WTC11 (cell line): ENCODE measurements around the gene FANCC. TPM values are rescaled to one million over a fixed set of nuclear protein-coding genes. Genes with fewer than 3 reads are reported as not detected.

ENCODE experiments used
- ATAC-seq: fragments of 200-7000 bp; cut with Tn5 transposase; 2 replicates; pipeline ENCODE4 v1.10.0; 2021; ENCODE audit warnings: mild to moderate bottlenecking, moderate library complexity
- CTCF ChIA-PET: fragments of 300-600 bp; sonication (Branson Sonifier 250); formaldehyde crosslinking; loops from one replicate; lab custom pipeline; 2021; ENCODE audit warnings: antibody characterized with exemption; lab: Charles Lee
- POLR2A ChIA-PET: fragments of 350-600 bp; sonication (Branson Sonifier 250); formaldehyde crosslinking; loops from one replicate; lab custom pipeline; 2021; ENCODE audit warnings: antibody characterized with exemption; lab: Charles Lee
- DNase-seq: peaks from one replicate; pipeline ENCODE4 v3.0.0; 2021; ENCODE audit warnings: low spot score
- H3K27ac Mint-ChIP-seq: 2 replicates; pipeline ENCODE4 v1.8.0; 2021; ENCODE audit warnings: mixed read lengths
- H3K27me3 Mint-ChIP-seq: 2 replicates; pipeline ENCODE4 v1.8.0; 2021; ENCODE audit warnings: low read depth, mild to moderate bottlenecking, moderate library complexity, mixed read lengths
- H3K36me3 Mint-ChIP-seq: 2 replicates; pipeline ENCODE4 v1.8.0; 2021; ENCODE audit warnings: mixed read lengths
- H3K4me1 Mint-ChIP-seq: 2 replicates; pipeline ENCODE4 v1.8.0; 2022; ENCODE audit warnings: mixed read lengths
- H3K4me3 Mint-ChIP-seq: 2 replicates; pipeline ENCODE4 v1.8.0; 2021; ENCODE audit warnings: mild to moderate bottlenecking, moderate library complexity, mixed read lengths
- H3K9me3 Mint-ChIP-seq: 2 replicates; pipeline ENCODE4 v1.8.0; 2021; ENCODE audit warnings: mixed read lengths
- CREB1 ChIP-seq: sonication (generic); formaldehyde crosslinking; IDR thresholded peaks from 2 replicates; pipeline ENCODE4 v1.8.0; 2023; ENCODE audit warnings: mild to moderate bottlenecking, missing genetic modification reagents
- CTCF ChIP-seq: fragments of 200-600 bp; IDR thresholded peaks from 2 replicates; pipeline ENCODE4 v1.8.0; 2022; ENCODE audit warnings: antibody characterized with exemption
- E2F5 ChIP-seq: sonication (generic); formaldehyde crosslinking; IDR thresholded peaks from 2 replicates; pipeline ENCODE4 v1.8.1; 2022; ENCODE audit warnings: mild to moderate bottlenecking, moderate library complexity, missing genetic modification reagents
- ELF4 ChIP-seq: sonication (generic); formaldehyde crosslinking; IDR thresholded peaks from 2 replicates; pipeline ENCODE4 v1.8.1; 2022; ENCODE audit warnings: low read depth, mild to moderate bottlenecking, moderate library complexity, missing genetic modification reagents
- EMX1 ChIP-seq: fragments of 250-450 bp; sonication (Bioruptor Pico); IDR thresholded peaks from 2 replicates; pipeline ENCODE4 v1.8.0; 2021; ENCODE audit warnings: mild to moderate bottlenecking
- FOXJ3 ChIP-seq: sonication (generic); formaldehyde crosslinking; IDR thresholded peaks from 2 replicates; pipeline ENCODE4 v1.9.0; 2021; ENCODE audit warnings: missing genetic modification reagents, mild to moderate bottlenecking, borderline replicate concordance
- FOXK1 ChIP-seq: sonication (generic); formaldehyde crosslinking; IDR thresholded peaks from 2 replicates; pipeline ENCODE4 v1.8.0; 2022; ENCODE audit warnings: mild to moderate bottlenecking, moderate library complexity, missing genetic modification reagents
- FOXP1 ChIP-seq: sonication (generic); formaldehyde crosslinking; IDR thresholded peaks from 2 replicates; pipeline ENCODE4 v1.8.0; 2022; ENCODE audit warnings: missing genetic modification reagents, mild to moderate bottlenecking, moderate library complexity, borderline replicate concordance
- GRHL2 ChIP-seq: fragments of 250-450 bp; sonication (Bioruptor Pico); IDR thresholded peaks from 2 replicates; pipeline ENCODE4 v1.8.0; 2022; ENCODE audit warnings: mild to moderate bottlenecking, moderate library complexity; ENCODE audit not compliant: insufficient replicate concordance, severe bottlenecking
- IRF2 ChIP-seq: sonication (generic); formaldehyde crosslinking; IDR thresholded peaks from 2 replicates; pipeline ENCODE4 v1.8.0; 2022; ENCODE audit warnings: low read depth, missing genetic modification reagents, borderline replicate concordance
- JAZF1 ChIP-seq: fragments of 250-450 bp; sonication (Bioruptor Pico); IDR thresholded peaks from 2 replicates; pipeline ENCODE4 v1.9.0; 2021; ENCODE audit warnings: moderate library complexity, mild to moderate bottlenecking, inconsistent platforms
- MYBL2 ChIP-seq: sonication (generic); formaldehyde crosslinking; IDR thresholded peaks from 2 replicates; pipeline ENCODE4 v1.8.1; 2023; ENCODE audit warnings: mild to moderate bottlenecking, moderate library complexity, missing genetic modification reagents
- NFATC4 ChIP-seq: fragments of 250-450 bp; sonication (Bioruptor Pico); IDR thresholded peaks from 2 replicates; pipeline ENCODE4 v1.9.0; 2021; ENCODE audit warnings: mild to moderate bottlenecking
- NFYB ChIP-seq: sonication (generic); formaldehyde crosslinking; conservative IDR thresholded peaks from 2 replicates; pipeline ENCODE4 v1.8.0; 2022; ENCODE audit warnings: low read depth, missing genetic modification reagents
- NR2C2 ChIP-seq: sonication (generic); formaldehyde crosslinking; IDR thresholded peaks from 2 replicates; pipeline ENCODE4 v1.8.0; 2022; ENCODE audit warnings: mild to moderate bottlenecking, missing genetic modification reagents
- PRDM15 ChIP-seq: sonication (generic); formaldehyde crosslinking; IDR thresholded peaks from 2 replicates; pipeline ENCODE4 v1.8.0; 2022; ENCODE audit warnings: missing genetic modification reagents
- RELA ChIP-seq: sonication (generic); formaldehyde crosslinking; IDR thresholded peaks from 2 replicates; pipeline ENCODE4 v1.8.1; 2022; ENCODE audit warnings: missing genetic modification reagents, mild to moderate bottlenecking, borderline replicate concordance
- RORB ChIP-seq: fragments of 250-450 bp; sonication (Bioruptor Pico); IDR thresholded peaks from 2 replicates; pipeline ENCODE4 v1.9.0; 2021; ENCODE audit warnings: mild to moderate bottlenecking
- USF2 ChIP-seq: sonication (generic); formaldehyde crosslinking; IDR thresholded peaks from 2 replicates; pipeline ENCODE4 v1.8.1; 2023; ENCODE audit warnings: mild to moderate bottlenecking, missing genetic modification reagents, moderate library complexity
- ZNF121 ChIP-seq: sonication (generic); formaldehyde crosslinking; IDR thresholded peaks from 2 replicates; pipeline ENCODE4 v1.8.0; 2023; ENCODE audit warnings: missing genetic modification reagents
- ZNF138 ChIP-seq: sonication (generic); formaldehyde crosslinking; conservative IDR thresholded peaks from 2 replicates; pipeline ENCODE4 v1.8.1; 2022; ENCODE audit warnings: mild to moderate bottlenecking, moderate library complexity, missing genetic modification reagents
- ZNF232 ChIP-seq: sonication (generic); formaldehyde crosslinking; IDR thresholded peaks from 2 replicates; pipeline ENCODE4 v1.8.0; 2022; ENCODE audit warnings: mild to moderate bottlenecking, missing genetic modification reagents
- ZNF317 ChIP-seq: sonication (generic); formaldehyde crosslinking; IDR thresholded peaks from 2 replicates; pipeline ENCODE4 v1.8.1; 2023; ENCODE audit warnings: low read depth, mild to moderate bottlenecking, moderate library complexity, missing genetic modification reagents, borderline replicate concordance
- ZSCAN18 ChIP-seq: fragments of 250-450 bp; sonication (Bioruptor Pico); IDR thresholded peaks from 2 replicates; pipeline ENCODE4 v2.1.2; 2022; ENCODE audit warnings: mild to moderate bottlenecking, moderate library complexity
- total RNA-seq: library from RNA; stranded (reverse); gene quantifications from 3 replicates; pipeline ENCODE4 v1.2.3, GENCODE V29; 2021
- TF ChIP-seq, protein P1 (sequence below): sonication (generic); formaldehyde crosslinking; IDR thresholded peaks from 2 replicates; pipeline ENCODE4 v1.8.1; 2023; ENCODE audit warnings: mild to moderate bottlenecking, missing genetic modification reagents, moderate library complexity
- TF ChIP-seq, protein P2 (sequence below): sonication (generic); formaldehyde crosslinking; IDR thresholded peaks from 2 replicates; pipeline ENCODE4 v1.8.0; 2023; ENCODE audit warnings: mild to moderate bottlenecking, missing genetic modification reagents
- TF ChIP-seq, protein P3 (sequence below): sonication (generic); formaldehyde crosslinking; IDR thresholded peaks from 2 replicates; pipeline ENCODE4 v1.8.0; 2023; ENCODE audit warnings: missing genetic modification reagents

The FANCC gene
- total RNA-seq, 1 experiment from 2014 or later, result 10.9 TPM

DNA sequence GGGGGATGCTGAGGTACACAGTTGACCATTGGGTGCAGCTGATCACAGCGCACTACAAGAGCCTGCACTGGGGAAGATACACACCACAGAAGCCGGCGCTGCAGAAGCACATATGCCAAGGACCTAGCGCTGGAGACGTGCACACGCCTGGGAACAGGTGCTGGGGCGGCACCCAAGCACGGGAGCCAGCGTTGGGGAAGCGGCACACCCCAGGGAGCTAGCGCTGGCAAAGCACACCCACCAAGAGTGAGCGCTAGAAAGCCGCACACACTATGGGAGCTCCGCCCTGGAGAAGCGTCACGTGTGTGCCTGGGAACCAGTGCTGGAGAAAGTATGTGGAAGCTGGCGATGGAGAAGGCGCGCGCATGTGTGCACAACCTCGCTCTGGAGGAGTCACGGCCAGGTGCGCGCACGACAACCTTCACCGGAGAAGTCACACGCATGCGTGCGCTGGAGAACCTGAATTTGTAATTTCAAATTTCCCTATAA is 4.5 kb downstream of the FANCC start:
- Mint-ChIP-seq H3K27me3 (no peaks in the 10 kb centered on the region), H3K27ac (no peak overlapping the region), H3K4me1 (peaks cover 24% of the 10 kb centered on the region), H3K4me3 (peak overlapping the region; percentile 79), H3K9me3 (no peaks in the 10 kb centered on the region), H3K36me3 (no peaks in the 10 kb centered on the region)
- ChIA-PET CTCF (interaction anchor here (0.6 to 1.2 kb wide), 3 partner anchors 23 to 145 kb away, joined by 4 to 6 read pairs (median 4); no protein-coding TSS in a partner anchor), POLR2A (no interaction called here)
- DNase-seq (peak; percentile 78), ATAC-seq (peak; percentile 65)
- TF ChIP-seq NFYB (CRISPR knock-in tag) (no peak), CREB1 (no peak), PRDM15 (CRISPR knock-in tag) (no peak), FOXP1 (no peak), ZNF121 (CRISPR knock-in tag) (no peak), ZNF232 (CRISPR knock-in tag) (peak; percentile 39; the same call in 1 of the 2 replicates), IRF2 (CRISPR knock-in tag) (no peak), ZNF317 (CRISPR knock-in tag) (peak; percentile 74), FOXJ3 (CRISPR knock-in tag) (no peak), ZSCAN18 (CRISPR knock-in tag) (no peak), ELF4 (no peak), GRHL2 (CRISPR knock-in tag) (no peak), MYBL2 (CRISPR knock-in tag) (no peak), RORB (CRISPR knock-in tag) (no peak), FOXK1 (CRISPR knock-in tag) (no peak), RELA (no peak), EMX1 (no peak), JAZF1 (CRISPR knock-in tag) (no peak), USF2 (CRISPR knock-in tag) (peak; percentile 93), CTCF (no peak), E2F5 (CRISPR knock-in tag) (no peak), NR2C2 (CRISPR knock-in tag) (no peak), ZNF138 (no peak), NFATC4 (CRISPR knock-in tag) (no peak)
- TF ChIP-seq, protein P1, sequence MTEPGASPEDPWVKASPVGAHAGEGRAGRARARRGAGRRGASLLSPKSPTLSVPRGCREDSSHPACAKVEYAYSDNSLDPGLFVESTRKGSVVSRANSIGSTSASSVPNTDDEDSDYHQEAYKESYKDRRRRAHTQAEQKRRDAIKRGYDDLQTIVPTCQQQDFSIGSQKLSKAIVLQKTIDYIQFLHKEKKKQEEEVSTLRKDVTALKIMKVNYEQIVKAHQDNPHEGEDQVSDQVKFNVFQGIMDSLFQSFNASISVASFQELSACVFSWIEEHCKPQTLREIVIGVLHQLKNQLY (CRISPR knock-in tag), result no peak
- TF ChIP-seq, protein P2, sequence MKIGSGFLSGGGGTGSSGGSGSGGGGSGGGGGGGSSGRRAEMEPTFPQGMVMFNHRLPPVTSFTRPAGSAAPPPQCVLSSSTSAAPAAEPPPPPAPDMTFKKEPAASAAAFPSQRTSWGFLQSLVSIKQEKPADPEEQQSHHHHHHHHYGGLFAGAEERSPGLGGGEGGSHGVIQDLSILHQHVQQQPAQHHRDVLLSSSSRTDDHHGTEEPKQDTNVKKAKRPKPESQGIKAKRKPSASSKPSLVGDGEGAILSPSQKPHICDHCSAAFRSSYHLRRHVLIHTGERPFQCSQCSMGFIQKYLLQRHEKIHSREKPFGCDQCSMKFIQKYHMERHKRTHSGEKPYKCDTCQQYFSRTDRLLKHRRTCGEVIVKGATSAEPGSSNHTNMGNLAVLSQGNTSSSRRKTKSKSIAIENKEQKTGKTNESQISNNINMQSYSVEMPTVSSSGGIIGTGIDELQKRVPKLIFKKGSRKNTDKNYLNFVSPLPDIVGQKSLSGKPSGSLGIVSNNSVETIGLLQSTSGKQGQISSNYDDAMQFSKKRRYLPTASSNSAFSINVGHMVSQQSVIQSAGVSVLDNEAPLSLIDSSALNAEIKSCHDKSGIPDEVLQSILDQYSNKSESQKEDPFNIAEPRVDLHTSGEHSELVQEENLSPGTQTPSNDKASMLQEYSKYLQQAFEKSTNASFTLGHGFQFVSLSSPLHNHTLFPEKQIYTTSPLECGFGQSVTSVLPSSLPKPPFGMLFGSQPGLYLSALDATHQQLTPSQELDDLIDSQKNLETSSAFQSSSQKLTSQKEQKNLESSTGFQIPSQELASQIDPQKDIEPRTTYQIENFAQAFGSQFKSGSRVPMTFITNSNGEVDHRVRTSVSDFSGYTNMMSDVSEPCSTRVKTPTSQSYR (CRISPR knock-in tag), result no peak
- TF ChIP-seq, protein P3, sequence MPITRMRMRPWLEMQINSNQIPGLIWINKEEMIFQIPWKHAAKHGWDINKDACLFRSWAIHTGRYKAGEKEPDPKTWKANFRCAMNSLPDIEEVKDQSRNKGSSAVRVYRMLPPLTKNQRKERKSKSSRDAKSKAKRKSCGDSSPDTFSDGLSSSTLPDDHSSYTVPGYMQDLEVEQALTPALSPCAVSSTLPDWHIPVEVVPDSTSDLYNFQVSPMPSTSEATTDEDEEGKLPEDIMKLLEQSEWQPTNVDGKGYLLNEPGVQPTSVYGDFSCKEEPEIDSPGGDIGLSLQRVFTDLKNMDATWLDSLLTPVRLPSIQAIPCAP (CRISPR knock-in tag), result no peak
